ENCODE data around the gene ODAD4. TPM values are rescaled to one million over a fixed set of nuclear protein-coding genes. Genes with fewer than 3 reads are reported as not detected.

Gene ODAD4
- total RNA-seq, 2 donors from 2014 or later, result 0.15 to 0.19 TPM

DNA sequence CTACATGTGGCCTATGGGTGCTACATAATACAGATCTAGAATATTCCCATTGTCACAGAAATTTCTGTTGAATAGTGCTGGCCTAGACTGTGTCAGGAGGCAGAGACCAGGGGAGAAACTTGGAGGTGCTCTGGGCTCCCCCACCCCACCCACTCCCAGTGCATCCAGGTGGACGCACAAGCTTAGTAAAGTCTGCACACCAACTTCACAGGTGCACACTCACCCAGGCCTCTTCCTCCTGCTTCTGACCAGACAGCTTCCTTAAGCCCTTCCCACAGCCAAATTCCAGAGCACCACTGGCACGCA, 28.6 kb downstream of the ODAD4 start:
- Histone ChIP-seq H3K9ac (ENCODE audit: low read depth in 2 of 2, low read length in 2 of 2) (peak overlapping the region in 1 of 2 donors; percentile 19), H3K27me3 (no peaks in the 10 kb centered on the region), H3K27ac (no peak overlapping the region), H3K4me1 (peaks cover 6% of the 10 kb centered on the region), H3K36me3 (no peaks in the 10 kb centered on the region), H3K9me3 (no peaks in the 10 kb centered on the region), H3K4me3 (no peak overlapping the region)
- TF ChIP-seq, protein P1, sequence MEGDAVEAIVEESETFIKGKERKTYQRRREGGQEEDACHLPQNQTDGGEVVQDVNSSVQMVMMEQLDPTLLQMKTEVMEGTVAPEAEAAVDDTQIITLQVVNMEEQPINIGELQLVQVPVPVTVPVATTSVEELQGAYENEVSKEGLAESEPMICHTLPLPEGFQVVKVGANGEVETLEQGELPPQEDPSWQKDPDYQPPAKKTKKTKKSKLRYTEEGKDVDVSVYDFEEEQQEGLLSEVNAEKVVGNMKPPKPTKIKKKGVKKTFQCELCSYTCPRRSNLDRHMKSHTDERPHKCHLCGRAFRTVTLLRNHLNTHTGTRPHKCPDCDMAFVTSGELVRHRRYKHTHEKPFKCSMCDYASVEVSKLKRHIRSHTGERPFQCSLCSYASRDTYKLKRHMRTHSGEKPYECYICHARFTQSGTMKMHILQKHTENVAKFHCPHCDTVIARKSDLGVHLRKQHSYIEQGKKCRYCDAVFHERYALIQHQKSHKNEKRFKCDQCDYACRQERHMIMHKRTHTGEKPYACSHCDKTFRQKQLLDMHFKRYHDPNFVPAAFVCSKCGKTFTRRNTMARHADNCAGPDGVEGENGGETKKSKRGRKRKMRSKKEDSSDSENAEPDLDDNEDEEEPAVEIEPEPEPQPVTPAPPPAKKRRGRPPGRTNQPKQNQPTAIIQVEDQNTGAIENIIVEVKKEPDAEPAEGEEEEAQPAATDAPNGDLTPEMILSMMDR (IDR thresholded peaks at IDR 0.05), result no peak
- intact Hi-C loops (cut with DNase I), result no loop called here
- DNase-seq, result no peak

DNA sequence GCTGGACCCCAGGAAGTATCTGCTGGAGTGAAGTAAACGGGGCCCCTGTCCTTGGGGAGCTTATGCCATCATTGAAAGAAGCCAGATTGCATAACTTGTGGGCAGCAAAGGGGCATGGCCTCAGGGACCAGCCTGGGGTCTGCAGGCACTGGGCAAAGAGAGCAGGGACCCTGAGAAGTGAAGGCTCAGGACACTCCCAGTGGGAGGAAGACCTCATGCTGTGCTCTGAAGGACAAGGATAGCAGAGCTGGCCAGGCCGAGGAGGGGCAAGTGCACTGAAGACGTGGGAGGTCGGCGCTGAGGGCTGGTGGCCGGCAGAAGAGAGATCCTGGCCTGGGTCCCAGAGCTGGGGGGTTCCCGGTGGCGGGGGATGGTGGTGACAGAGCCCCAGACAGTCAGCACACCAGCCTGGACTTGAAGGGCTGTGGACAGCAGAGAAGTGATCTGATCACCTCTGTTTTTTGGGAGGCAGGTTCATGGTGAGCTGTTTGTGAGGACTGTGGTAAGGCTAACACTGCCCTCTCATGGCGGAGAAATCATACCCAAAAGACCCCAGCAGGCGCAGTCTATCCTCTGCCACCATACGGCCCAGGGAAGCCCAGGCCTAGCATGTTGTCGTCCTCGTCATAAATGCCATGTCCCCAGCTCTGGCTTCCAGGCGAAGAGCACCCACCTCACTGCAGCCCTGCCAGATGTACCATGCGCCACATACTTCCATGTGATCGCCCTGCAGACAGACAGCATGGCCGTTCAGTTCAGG, 29.1 kb downstream of the ODAD4 start:
- peaks cover 6% of the 10 kb centered on the region for H3K4me1 ChIP-seq
- H3K9me3 ChIP-seq, result no peaks in the 10 kb centered on the region
- DNase-seq, result no peak
- no peak overlapping the region for H3K4me3 ChIP-seq
- TF ChIP-seq, protein P1 (IDR thresholded peaks at IDR 0.05), result no peak
- intact Hi-C loops (cut with DNase I), result no loop called here
- H3K27me3 ChIP-seq, result no peaks in the 10 kb centered on the region
- H3K9ac ChIP-seq (ENCODE audit: low read depth in 2 of 2, low read length in 2 of 2), result peak overlapping the region in 1 of 2 donors; percentile 19
- no peaks in the 10 kb centered on the region for H3K36me3 ChIP-seq
- no peak overlapping the region for H3K27ac ChIP-seq

DNA sequence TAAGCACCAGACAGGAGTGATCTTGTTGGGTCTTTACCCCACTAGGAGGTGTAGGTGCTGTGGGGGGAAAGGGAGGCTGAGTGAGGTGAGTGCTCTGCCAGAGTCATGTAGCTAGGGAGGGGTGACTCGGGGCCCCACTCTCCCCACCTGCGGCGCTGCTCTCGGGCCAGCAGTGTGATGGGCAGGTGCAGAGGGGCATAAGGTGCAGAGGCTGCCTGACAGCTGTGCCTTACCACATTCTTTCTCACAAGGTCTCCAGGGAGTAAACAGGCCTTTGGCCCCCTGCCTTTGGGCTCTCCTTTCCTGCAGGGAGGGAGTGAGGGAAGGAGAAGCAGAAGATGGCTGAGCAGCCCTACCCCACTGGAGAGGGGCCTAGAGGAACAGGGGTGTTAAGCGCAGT, 31.7 kb downstream of the ODAD4 start:
- no peak overlapping the region for H3K4me3 ChIP-seq
- no peaks in the 10 kb centered on the region for H3K9me3 ChIP-seq
- H3K4me1 ChIP-seq, result peaks cover 6% of the 10 kb centered on the region
- no peak for DNase-seq
- no peaks in the 10 kb centered on the region for H3K36me3 ChIP-seq
- no peaks in the 10 kb centered on the region for H3K27me3 ChIP-seq
- intact Hi-C loops (cut with DNase I), result no loop called here
- TF ChIP-seq, protein P1 (IDR thresholded peaks at IDR 0.05), result no peak
- H3K27ac ChIP-seq, result no peak overlapping the region
- H3K9ac ChIP-seq (ENCODE audit: low read depth in 2 of 2, low read length in 2 of 2), result no peak overlapping the region

DNA sequence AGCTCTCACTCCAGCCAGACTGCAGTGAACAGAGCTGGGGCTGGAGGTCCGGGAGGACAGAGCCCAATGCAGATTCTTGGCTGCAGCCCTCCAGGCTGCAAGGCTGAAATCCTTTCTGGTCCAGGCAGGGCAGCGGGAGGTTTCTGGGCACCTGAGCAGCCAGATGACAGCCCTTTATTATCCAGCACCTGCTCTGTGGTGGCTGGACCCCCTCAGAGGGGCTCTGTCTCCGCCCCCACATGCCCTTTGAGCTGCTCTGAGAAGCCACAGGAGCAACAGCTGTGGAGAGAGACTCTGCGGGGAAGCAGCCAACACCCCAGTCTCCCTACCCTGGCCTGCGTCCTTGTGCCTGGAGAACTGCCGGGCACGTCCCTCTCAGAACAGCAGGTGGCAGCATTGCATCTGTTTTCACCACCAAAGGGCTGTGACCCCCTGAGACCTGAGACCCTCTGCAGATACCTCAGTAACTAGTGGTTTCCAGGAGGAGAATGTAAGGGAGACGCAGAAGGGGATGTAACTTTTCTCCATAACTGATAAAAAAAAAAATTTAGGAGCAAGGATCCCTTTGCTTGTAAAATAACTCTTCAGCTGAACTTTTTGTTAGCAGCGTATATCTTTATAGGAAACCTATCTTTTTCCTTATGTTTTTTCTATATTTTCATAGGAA, 32.5 kb downstream of the ODAD4 start:
- intact Hi-C loops (cut with DNase I), result no loop called here
- H3K27ac ChIP-seq, result no peak overlapping the region
- no peaks in the 10 kb centered on the region for H3K9me3 ChIP-seq
- TF ChIP-seq, protein P1 (IDR thresholded peaks at IDR 0.05), result peak; percentile 86
- H3K9ac ChIP-seq (ENCODE audit: low read depth in 2 of 2, low read length in 2 of 2), result peak overlapping the region in 1 of 2 donors; percentile 5
- H3K27me3 ChIP-seq, result no peaks in the 10 kb centered on the region
- no peak overlapping the region for H3K4me3 ChIP-seq
- no peaks in the 10 kb centered on the region for H3K36me3 ChIP-seq
- peak; percentile 82 for DNase-seq
- H3K4me1 ChIP-seq, result peaks cover 4% of the 10 kb centered on the region

DNA sequence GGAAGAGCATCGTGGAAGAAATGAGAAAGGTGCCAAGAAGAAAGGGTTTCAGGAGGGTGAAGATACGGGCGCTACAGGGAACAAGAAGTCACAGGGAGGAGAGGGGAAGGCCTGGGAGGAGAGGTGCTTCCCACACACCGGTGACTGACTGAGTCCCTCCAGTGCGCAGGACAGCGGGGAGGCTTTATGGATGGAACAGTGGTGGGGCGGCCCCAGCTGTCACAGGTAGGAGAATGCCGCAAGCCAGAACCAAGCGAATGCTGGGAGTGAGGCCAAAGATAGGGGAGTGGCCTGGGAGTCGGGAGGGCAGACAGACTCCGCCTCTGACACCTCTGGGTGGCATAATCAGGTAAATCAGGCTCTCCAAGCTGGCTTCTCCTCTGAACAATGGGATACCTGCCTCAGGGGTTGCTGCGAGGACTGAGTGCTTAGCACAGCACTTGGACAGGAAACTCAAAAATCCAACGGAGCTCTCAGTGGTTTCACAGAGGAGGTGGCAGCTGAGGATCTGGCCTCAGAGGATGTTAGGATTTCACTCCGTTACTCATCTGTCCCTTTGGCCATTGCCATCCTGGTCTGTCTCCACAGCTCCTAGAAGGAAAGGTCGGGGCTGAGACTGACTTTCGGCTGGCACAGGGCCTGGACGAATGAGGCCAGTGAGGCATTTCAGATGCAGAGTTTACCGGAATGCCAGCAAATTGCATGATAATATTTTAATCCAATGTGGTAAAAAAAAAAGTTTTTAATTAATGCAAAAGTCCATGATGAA, 35.5 kb downstream of the ODAD4 start:
- no peaks in the 10 kb centered on the region for H3K36me3 ChIP-seq
- DNase-seq, result peak; percentile 93
- TF ChIP-seq, protein P1 (IDR thresholded peaks at IDR 0.05), result no peak
- peak overlapping the region; percentile 82 for H3K27ac ChIP-seq
- H3K4me3 ChIP-seq, result peak overlapping the region; percentile 69
- no peaks in the 10 kb centered on the region for H3K9me3 ChIP-seq
- intact Hi-C loops (cut with DNase I), result loop anchor here (2.0 kb wide), 2 partner anchors 59 to 149 kb away; no protein-coding TSS in a partner anchor
- H3K27me3 ChIP-seq, result no peaks in the 10 kb centered on the region
- H3K9ac ChIP-seq (ENCODE audit: low read depth in 2 of 2, low read length in 2 of 2), result peak overlapping the region; percentile 4 to 83
- peaks cover 4% of the 10 kb centered on the region for H3K4me1 ChIP-seq
